GM21717 (cell line): ENCODE data around the gene PEF1.

Experiments
- ATAC-seq: cut with Tn5 transposase; IDR thresholded peaks from one replicate; pipeline ENCODE4 v1.9.1; 2021; ENCODE audit warnings: mild to moderate bottlenecking, moderate library complexity; ENCODE audit not compliant: unreplicated experiment

The PEF1 gene

GRCh38 chr1:31633117-31633516, 11.6 kb downstream of the PEF1 start:
- ATAC-seq: no peak

- no peak for ATAC-seq
Observed at GRCh38 chr1:31632649-31633048, 12.0 kb downstream of the PEF1 start.

- no peak for ATAC-seq
Observed at GRCh38 chr1:31628931-31629556, 15.6 kb downstream of the PEF1 start.

- ATAC-seq: no peak
Observed at GRCh38 chr1:31627930-31628559, 16.6 kb downstream of the PEF1 start.

DNA sequence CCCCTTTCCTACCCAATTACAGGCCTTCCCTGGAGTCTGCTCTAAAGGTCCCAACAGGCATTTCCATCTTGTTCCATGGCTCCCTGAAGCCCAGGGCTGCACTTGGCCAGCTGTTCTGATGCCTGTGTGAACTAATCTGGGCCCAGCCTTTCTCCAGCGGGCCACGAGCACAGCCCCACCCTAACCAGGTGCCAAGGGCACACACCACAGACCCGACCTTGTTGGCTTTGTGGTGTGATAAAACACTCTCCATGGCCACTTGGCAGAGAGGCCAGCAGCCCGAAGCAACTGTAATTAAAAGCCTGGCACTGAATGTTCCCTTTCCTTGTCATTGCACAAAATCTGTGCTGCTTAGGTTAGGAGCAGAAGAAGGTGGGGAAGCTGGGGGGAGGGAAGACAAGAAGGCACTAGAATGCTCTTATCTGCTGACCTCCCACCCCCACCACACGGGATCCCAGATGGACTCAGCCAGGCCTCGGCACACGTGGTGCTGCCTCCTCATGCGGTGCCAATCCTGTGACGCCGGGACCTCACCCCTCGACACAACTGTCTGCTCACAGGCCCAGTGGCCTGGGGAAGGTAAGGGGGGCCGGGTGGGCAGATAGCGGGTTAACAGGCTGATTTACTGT, 17.3 kb downstream of the PEF1 start:
- ATAC-seq: no peak

DNA sequence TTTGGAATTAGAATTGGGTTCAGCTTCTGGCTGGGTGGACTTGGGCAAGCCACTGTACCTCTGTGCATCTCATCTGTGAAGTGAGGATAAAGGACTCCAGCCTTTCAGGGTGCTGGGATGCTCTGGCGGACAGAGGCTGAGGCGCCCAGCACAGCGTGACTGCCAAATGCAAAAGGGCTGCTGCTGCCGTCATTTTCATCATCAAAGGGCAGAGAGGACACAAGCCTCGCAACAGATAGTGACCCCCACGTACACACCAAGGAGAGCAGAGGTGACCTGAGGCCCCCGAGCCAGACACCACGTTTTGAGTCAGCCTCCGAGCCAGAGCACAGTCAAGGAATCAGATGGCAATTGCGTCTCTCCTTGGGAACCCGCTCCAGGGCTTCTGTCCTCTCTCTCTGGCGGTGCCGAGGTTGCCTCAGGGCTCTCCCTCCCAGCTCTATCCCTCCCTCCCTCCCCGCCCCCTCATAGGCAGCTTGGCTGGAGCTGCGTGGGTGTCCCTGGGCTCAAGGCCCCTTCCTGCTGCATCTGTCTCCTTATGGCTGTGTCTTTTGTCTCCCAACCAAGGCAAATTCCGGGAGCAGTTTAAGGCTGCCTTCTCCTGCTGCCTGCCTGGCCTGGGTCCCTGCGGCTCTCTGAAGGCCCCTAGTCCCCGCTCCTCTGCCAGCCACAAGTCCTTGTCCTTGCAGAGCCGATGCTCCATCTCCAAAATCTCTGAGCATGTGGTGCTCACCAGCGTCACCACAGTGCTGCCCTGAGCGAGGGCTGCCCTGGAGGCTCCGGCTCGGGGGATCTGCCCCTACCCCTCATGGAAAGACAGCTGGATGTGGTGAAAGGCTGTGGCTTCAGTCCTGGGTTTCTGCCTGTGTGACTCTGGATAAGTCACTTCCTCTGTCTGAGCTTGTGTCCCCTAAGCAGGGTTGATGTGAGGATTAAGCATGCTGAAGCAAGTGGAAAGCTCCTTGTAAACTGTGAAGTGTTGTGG, 18.2 kb downstream of the PEF1 start:
- no peak for ATAC-seq

DNA sequence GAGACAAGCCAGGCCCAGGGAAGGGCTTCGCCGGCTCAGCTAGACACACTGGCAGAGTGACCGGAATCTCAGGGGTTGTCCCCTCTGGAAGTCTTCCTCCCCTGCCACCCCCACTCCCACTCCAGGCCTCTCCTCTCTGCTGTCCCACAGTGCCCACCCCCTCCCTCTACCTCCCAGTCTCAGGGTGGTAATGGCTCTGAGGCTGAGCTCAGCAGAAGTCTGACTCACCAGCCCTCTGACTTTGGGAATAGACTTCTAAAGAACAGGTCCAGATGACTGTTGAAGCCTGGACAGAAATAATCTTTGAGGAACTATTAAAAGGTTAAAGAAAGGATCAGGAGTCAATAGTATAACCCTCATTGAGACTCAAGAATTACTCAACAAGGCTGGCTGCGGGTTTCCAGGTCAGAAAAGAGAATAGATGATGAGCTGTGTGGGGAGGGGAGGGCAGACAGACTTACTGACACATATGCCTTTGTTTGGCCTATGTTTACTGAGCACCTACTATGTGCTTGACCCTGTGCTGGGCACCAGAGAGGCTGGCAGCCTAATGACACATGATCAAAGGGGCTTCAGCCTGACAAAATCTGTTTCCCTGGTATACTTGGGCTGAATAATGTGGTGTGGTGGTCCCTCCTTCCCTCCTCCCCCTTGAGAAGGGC, 19.0 kb downstream of the PEF1 start:
- no peak for ATAC-seq

DNA sequence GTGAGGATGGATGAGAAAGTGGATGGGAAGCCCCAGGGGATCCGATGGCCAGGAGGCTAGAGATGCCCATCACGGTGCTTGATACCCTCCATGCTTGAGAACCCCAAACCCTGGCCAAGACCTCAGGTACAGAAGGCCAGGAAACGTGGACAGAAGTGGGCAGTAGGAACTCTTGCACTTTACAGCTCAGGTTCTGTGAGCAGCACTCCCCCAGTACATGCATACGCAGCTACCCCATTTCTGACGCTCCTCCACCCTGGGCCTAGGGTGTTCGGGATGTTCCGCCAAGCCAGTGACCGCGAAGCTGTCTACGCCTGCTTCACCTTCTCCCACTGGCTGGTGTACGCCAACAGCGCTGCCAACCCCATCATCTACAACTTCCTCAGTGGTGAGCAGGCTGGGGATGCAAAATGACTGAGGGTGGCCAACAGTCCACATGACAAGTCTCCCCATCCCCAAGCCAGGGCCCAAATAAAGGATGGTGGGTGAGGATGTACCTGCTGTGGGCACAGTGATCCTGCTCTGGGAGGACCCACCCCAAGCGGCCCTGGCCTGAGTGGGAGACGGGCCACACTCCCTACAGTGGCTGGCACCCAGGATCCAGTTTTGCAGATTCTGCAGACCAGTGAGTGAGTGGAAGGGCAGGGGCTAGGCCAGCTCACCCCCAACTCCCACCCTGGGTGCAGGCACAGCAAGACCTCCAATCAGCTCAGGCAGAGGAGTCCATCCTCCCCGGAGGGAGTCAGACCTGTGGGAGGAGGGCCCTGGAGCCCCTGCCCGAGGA, 19.8 kb downstream of the PEF1 start:
- no peak for ATAC-seq

DNA sequence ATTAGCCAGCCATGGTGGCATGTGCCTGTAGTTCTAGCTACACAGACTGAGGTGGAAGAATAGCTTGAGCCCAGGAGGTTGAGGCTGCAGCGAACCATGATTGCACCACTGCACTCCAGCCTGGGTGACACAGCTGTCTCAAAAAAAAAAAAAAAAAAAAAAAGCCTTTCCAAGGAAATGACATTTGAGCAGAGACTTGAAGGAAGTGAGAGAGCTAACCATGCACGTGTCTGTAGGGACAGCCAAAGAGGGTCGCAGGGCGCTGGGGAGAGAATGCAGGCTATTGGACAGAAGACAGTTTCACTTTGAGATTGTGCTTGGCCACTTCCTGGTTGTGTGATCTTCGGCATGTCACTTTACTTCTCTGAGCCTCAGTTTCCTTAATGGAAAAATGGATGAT, 20.4 kb downstream of the PEF1 start:
- ATAC-seq: no peak

GRCh38 chr1:31623365-31623764, 21.3 kb downstream of the PEF1 start:
- ATAC-seq: no peak

- no peak for ATAC-seq
Observed at GRCh38 chr1:31621847-31622730, 22.6 kb downstream of the PEF1 start.

GRCh38 chr1:31621498-31621820, 23.2 kb downstream of the PEF1 start:
- no peak for ATAC-seq

DNA sequence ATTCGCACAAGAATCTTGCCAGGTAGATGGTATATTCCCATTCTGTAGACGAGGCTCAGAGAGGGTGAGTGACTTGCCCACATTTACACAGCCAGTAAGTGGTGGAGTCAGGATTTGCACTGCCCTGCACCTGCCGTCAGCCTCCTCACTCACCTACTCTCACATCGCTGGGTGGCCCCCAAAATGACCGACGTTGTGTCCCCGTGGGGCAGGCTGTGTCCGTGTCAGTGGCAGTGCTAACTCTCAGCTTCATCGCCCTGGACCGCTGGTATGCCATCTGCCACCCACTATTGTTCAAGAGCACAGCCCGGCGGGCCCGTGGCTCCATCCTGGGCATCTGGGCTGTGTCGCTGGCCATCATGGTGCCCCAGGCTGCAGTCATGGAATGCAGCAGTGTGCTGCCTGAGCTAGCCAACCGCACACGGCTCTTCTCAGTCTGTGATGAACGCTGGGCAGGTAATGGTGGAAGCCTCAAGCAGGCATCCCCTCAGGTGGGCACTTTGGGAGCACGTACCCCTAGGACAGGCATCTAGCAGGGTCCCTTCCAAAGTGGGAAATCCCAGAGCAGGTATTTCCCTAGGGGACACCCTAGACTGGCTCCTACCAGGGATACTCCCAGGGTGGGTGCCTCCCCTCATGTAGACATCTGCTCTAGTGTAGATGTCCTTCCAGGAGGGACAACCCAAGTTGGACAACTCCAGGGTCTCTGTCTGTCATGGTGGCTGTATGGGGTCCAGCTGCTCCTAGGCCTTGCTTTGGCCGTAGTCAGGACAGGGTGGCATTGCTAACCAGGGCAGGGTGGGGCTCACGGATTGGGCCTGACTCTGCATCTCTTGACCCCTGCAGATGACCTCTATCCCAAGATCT, 23.8 kb downstream of the PEF1 start:
- ATAC-seq: no peak

DNA sequence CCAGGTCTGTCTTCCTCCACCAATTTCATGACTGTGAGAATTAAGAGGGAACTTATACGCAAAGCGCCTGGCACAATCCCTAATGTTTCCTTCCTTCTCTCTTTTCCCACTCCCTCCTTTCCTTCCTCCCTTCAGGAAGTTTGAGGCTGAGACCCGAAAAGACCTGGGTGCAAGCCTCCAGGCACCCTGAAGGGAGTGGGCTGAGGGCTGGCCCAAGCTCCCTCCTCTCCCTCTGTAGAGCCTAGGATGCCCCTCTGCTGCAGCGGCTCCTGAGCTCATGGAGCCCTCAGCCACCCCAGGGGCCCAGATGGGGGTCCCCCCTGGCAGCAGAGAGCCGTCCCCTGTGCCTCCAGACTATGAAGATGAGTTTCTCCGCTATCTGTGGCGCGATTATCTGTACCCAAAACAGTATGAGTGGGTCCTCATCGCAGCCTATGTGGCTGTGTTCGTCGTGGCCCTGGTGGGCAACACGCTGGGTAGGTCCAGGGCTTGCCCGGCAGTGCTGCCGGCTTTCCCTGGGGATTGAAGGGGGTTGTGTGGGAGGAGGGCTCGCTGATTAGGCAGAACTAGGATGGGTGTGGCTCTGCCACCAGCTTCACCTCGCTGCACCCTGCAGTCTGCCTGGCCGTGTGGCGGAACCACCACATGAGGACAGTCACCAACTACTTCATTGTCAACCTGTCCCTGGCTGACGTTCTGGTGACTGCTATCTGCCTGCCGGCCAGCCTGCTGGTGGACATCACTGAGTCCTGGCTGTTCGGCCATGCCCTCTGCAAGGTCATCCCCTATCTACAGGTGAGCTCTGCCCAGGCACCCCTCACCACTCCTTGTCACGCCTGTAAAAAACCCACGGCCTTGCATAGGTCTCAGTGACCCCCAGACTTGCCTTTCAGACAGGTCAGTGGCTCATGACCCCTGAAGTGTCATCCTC, 25.5 kb downstream of the PEF1 start:
- ATAC-seq: no peak

DNA sequence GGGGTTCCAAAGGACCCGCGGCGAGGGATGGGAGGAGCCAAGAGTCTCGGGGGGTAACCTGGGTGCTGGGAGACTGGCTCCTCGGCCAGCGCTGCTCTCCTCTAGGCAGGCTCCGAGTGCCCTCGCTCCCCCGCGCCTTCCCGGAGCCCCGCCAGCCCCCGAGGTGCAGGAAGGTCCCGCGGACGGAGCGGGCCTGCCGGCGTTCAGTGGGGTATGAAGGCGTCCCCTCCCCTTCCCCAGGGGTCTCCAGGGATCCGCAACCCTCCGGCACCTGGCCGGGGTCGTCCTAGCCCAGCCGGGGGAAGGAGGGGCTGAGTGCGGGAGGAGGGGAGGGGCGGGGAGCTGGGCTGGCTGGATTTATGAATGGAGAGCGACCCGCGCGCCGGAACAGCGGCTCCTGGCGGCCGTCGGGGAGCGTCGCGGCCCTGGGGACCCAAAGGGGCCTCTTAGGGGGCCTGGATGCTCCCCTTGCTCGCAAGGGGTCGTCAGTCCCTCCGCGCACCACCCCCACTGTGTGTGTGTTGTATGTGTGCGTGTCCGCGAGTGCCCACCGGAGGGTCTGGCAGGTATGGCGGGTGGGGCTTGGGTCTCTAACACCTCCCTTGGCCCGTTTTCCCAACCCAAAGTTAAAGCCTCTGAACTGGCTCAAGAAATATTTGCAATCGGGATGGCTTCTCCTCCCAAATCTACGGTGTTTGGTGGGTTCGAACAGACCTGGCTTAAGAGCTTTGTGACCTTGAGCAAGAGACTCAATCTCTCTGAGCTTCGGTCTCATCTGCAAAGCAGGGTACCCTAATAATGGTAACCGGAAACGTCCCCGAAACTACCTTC, 26.5 kb downstream of the PEF1 start:
- ATAC-seq: no peak

- ATAC-seq: no peak
Observed at GRCh38 chr1:31617218-31617915, 27.3 kb downstream of the PEF1 start, which contains the start of gene HCRTR1. Gene HCRTR1, plus strand, starts transcription at chr1:31617689. Its CDS starts 1,504 bp downstream, at chr1:31619193.
